HEK293T (cell line): Measurements from ENCODE around the gene CCDC149.

ENCODE experiments used
- CTCF ChIA-PET: fragments of 350-600 bp; formaldehyde crosslinking; extraction: SDS; loops from one replicate; lab custom pipeline; 2021; ENCODE audit warnings: antibody characterized with exemption, inconsistent platforms; lab: Yijun Ruan, JAX
- POLR2A ChIA-PET: fragments of 350-600 bp; formaldehyde crosslinking; extraction: SDS; loops from one replicate; lab custom pipeline; 2020; ENCODE audit warnings: antibody characterized with exemption, inconsistent platforms; lab: Yijun Ruan, JAX
- DNase-seq: peaks from one replicate; pipeline ENCODE4 v3.0.0; 2012; ENCODE audit warnings: mixed read lengths; ENCODE audit errors: extremely low spot score
- ARNT ChIP-seq: fragments of 450-650 bp; IDR thresholded peaks from 2 replicates; pipeline ENCODE4 v1.6.1; 2017; ENCODE audit warnings: mild to moderate bottlenecking
- BHLHE40 ChIP-seq: fragments of 450-650 bp; IDR thresholded peaks from 2 replicates; pipeline ENCODE4 v1.6.1; 2016; ENCODE audit warnings: mild to moderate bottlenecking, moderate library complexity, borderline replicate concordance
- CTBP1 ChIP-seq: fragments of 450-650 bp; IDR thresholded peaks from 2 replicates; pipeline ENCODE4 v1.6.1; 2016; ENCODE audit warnings: borderline replicate concordance
- ELF4 ChIP-seq: fragments of 450-650 bp; IDR thresholded peaks from 2 replicates; pipeline ENCODE4 v1.6.1; 2017; ENCODE audit warnings: antibody characterized with exemption
- FOXA1 ChIP-seq: fragments of 450-650 bp; IDR thresholded peaks from 2 replicates; pipeline ENCODE4 v1.6.1; 2016; ENCODE audit warnings: mild to moderate bottlenecking
- FOXK2 ChIP-seq: fragments of 450-650 bp; IDR thresholded peaks from 2 replicates; pipeline ENCODE4 v1.6.1; 2016; ENCODE audit warnings: mild to moderate bottlenecking
- FOXM1 ChIP-seq: fragments of 450-650 bp; IDR thresholded peaks from 2 replicates; pipeline ENCODE4 v1.6.1; 2017; ENCODE audit warnings: mild to moderate bottlenecking, borderline replicate concordance
- HDGF ChIP-seq: fragments of 450-650 bp; IDR thresholded peaks from 2 replicates; pipeline ENCODE4 v1.6.1; 2017; ENCODE audit warnings: antibody characterized with exemption, borderline replicate concordance
- L3MBTL2 ChIP-seq: fragments of 450-650 bp; conservative IDR thresholded peaks from 2 replicates; pipeline ENCODE4 v1.6.1; 2016; ENCODE audit warnings: mild to moderate bottlenecking
- LEF1 ChIP-seq: fragments of 450-650 bp; IDR thresholded peaks from 2 replicates; pipeline ENCODE4 v1.6.1; 2017; ENCODE audit warnings: mild to moderate bottlenecking, borderline replicate concordance
- NFRKB ChIP-seq: fragments of 450-650 bp; IDR thresholded peaks from 2 replicates; pipeline ENCODE4 v1.6.1; 2016; ENCODE audit warnings: mild to moderate bottlenecking, moderate library complexity
- SP1 ChIP-seq: fragments of 450-650 bp; IDR thresholded peaks from 2 replicates; pipeline ENCODE4 v1.6.1; 2017
- SUZ12 ChIP-seq: fragments of 450-650 bp; IDR thresholded peaks from 2 replicates; pipeline ENCODE4 v1.6.1; 2016; ENCODE audit warnings: mild to moderate bottlenecking
- TARDBP ChIP-seq: fragments of 450-650 bp; IDR thresholded peaks from 2 replicates; pipeline ENCODE4 v1.6.1; 2016
- ZNF384 ChIP-seq: fragments of 450-650 bp; IDR thresholded peaks from 2 replicates; pipeline ENCODE4 v1.6.1; 2016
- TF ChIP-seq, protein P1 (sequence below): fragments of 450-650 bp; IDR thresholded peaks from 2 replicates; pipeline ENCODE4 v1.6.1; 2016

The CCDC149 gene

DNA sequence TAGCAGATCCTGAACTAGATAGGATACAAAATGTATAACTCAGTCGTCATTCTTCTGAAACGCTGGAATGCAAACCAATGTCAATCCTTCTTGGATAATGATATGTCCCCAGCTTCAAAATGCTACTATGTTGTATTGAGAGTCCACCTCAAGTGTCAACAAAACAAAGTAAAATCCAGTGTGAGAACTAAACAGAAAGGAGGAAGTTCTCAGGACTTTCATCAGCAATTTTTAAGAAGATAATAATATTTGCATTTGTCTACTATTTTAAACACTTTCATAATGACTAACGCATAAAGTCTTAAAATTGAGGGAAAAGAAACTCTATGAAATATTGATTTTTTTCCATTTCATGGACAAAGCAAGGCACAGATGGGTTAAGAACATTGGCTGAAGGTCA is 81.2 kb downstream of the CCDC149 start:
- ChIA-PET CTCF (no interaction called here), POLR2A (no interaction called here)
- TF ChIP-seq SUZ12, result no peak
- TF ChIP-seq, protein P1, sequence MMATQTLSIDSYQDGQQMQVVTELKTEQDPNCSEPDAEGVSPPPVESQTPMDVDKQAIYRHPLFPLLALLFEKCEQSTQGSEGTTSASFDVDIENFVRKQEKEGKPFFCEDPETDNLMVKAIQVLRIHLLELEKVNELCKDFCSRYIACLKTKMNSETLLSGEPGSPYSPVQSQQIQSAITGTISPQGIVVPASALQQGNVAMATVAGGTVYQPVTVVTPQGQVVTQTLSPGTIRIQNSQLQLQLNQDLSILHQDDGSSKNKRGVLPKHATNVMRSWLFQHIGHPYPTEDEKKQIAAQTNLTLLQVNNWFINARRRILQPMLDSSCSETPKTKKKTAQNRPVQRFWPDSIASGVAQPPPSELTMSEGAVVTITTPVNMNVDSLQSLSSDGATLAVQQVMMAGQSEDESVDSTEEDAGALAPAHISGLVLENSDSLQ, result no peak
- no peak for TF ChIP-seq TARDBP
- TF ChIP-seq CTBP1, result no peak
- TF ChIP-seq ZNF384, result no peak
- TF ChIP-seq FOXK2, result no peak
- TF ChIP-seq LEF1, result no peak
- TF ChIP-seq FOXM1, result no peak
- no peak for TF ChIP-seq NFRKB
- TF ChIP-seq FOXA1, result no peak
- TF ChIP-seq L3MBTL2, result no peak
- no peak for TF ChIP-seq ELF4

DNA sequence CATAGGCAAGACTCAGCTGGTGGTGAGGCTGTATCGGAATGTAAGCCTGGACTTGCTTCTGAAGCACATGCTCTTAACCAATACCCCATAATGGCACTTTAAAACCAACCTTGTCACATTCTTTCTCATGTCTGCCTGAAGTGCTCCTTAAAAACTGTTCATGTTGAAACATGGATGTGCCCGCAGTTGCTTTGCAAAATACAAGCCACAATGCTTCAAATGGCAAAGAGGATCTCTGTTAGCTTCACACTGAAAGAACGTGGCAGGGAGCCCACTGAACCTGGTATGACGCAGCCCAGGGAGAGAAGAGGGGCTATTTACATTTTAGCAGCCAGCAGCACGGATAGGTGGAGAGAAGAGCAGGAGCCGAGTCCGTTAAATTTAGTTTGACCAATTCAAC is 88.1 kb downstream of the CCDC149 start:
- POLR2A ChIA-PET, result no interaction called here
- DNase-seq, result no peak
- CTCF ChIA-PET, result no interaction called here
- TF ChIP-seq NFRKB (no peak), L3MBTL2 (no peak), ARNT (no peak)

More for the DNA sequence above, 81.2 kb downstream of the CCDC149 start:
- no peak for DNase-seq

DNA sequence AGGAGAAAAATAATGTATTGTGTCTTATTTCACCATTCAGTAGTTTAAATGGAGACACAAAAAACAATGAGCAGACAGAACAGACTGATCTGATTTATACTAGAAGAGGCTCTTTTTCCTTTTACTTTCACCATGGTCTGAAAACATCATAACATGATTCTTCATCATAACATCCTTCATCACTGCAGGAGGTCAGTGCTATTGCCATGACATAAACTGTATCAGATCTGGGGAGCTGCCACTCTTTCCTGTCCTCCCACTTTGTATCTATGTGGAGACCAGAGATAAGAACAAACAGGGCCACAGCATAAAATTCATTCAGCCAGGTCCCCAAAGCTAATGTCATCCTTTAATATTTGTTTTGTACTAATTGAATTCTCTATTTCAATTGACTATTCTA is 92.3 kb downstream of the CCDC149 start:
- CTCF ChIA-PET, result no interaction called here
- DNase-seq, result no peak
- no peak for TF ChIP-seq HDGF
- no peak for TF ChIP-seq ZNF384
- no peak for TF ChIP-seq FOXA1
- no peak for TF ChIP-seq ELF4
- no peak for TF ChIP-seq CTBP1
- no peak for TF ChIP-seq TARDBP
- TF ChIP-seq SUZ12, result no peak
- TF ChIP-seq, protein P1, result no peak
- POLR2A ChIA-PET, result no interaction called here

DNA sequence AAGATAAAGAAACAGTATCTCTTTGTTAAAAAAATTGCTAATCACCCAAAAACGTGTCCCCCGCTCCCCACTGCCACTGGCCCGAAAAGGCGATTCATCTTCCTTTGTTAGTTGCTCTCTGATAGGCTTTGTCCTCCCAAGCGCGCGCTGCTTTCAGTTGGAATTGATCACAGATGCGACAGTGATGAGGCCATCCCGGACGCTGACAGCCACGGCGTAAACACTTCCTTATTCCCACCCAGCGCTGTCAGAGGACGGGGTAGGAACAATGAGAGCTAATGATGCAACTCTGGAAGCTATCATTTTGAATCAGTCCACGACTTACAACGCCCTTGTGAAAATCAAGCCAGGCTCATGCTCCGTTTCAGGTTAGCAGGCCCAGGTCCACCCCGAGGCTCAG is 96.0 kb downstream of the CCDC149 start:
- ChIA-PET POLR2A (no interaction called here), CTCF (no interaction called here)

DNA sequence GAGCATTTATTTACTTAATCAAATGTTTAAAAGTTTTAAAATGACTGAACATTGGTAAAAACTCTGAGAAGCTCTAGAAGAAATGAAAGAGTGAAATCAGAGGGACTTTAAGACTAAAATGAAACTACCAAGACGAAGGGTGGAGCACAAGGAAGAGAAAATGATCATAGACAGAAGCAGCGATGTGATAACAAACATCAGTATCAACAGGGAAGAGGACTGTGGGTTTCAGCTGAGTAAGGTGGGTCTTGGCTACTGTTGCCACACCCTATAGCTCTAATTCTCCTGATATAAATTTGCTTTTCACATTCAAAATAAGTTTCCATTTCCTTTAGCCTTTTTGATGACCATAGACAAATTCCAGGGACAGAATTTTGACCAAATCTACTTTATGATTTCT is 99.1 kb downstream of the CCDC149 start:
- ChIA-PET CTCF (no interaction called here), POLR2A (no interaction called here)
- DNase-seq, result no peak
- TF ChIP-seq ARNT (no peak), ELF4 (no peak), HDGF (no peak), L3MBTL2 (no peak), SP1 (no peak), CTBP1 (no peak), TARDBP (no peak)

More for the DNA sequence above, 96.0 kb downstream of the CCDC149 start:
- TF ChIP-seq HDGF, result no peak
- TF ChIP-seq NFRKB, result no peak
- no peak for TF ChIP-seq FOXK2
- TF ChIP-seq BHLHE40, result no peak
- no peak for TF ChIP-seq SP1
- TF ChIP-seq ARNT, result no peak
- no peak for TF ChIP-seq TARDBP
- TF ChIP-seq, protein P1, result no peak
- no peak for TF ChIP-seq CTBP1
- no peak for TF ChIP-seq ZNF384
- TF ChIP-seq ELF4, result no peak
- no peak for TF ChIP-seq FOXM1
- no peak for TF ChIP-seq L3MBTL2
- no peak for TF ChIP-seq LEF1
- no peak for TF ChIP-seq FOXA1
- DNase-seq, result no peak

DNA sequence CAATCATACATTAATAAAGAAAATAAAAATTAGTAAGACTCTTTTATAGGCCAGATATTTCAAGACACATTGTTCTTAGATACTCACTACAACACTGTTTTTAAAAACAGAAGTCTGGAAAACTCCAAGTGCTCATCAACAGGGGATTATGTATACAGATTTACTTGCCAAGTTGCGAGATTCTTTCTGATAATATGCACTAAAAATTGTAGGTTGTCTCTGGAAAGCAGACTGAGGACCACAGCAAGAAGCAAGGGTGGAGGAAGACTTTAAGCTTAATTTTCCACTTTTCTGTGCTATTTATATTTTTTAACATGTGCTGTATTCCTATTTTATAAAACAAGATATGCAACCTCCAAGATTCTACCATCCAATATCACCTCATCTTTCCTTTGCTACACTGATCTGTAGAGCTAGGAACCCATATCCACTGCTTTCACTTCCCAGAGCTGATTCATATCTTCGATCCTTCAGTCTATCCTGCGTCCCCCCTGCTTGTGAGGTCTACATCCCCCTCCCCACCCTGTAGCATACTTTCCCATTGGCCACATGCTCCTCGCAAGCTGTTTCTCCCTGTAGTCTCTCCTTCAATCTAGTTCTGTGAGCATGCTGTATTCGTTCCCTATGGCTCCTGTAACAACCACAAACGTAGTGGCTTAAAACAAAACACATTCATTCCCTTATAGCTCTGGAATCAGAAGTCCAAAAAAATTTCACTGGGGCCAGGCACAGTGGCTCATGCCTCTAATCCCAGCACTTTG is 101.8 kb downstream of the CCDC149 start:
- CTCF ChIA-PET, result no interaction called here
- POLR2A ChIA-PET, result no interaction called here
- no peak for TF ChIP-seq FOXA1
- no peak for TF ChIP-seq BHLHE40
- TF ChIP-seq L3MBTL2, result no peak
- TF ChIP-seq FOXK2, result no peak
- TF ChIP-seq FOXM1, result no peak
- no peak for TF ChIP-seq HDGF
- no peak for TF ChIP-seq ZNF384
- TF ChIP-seq, protein P1, result no peak
- no peak for TF ChIP-seq CTBP1
- no peak for TF ChIP-seq LEF1
- TF ChIP-seq ARNT, result no peak
- no peak for TF ChIP-seq TARDBP
- TF ChIP-seq SUZ12, result no peak
- no peak for TF ChIP-seq ELF4
- TF ChIP-seq SP1, result no peak
- TF ChIP-seq NFRKB, result no peak
- no peak for DNase-seq
